GM13977 (cell line): ENCODE measurements around the gene PARD3B.

Experiments used
- DNase-seq: peaks from one replicate; pipeline ENCODE4 v3.0.0; 2012; ENCODE audit warnings: low spot score
- in situ Hi-C: fragments of 300-500 bp; cut with MboI; formaldehyde crosslinking; loops from one replicate; pipeline ENCODE4 v1.12.0; 2022; ENCODE audit warnings: low sequenced_read_pairs, low pct_unique_long_range_greater_than_20kb, mixed read lengths, inconsistent platforms; ENCODE audit not compliant: unreplicated experiment
- TF ChIP-seq, protein P1 (sequence below): IDR thresholded peaks from 2 replicates; pipeline ENCODE4 v1.5.1; 2012; ENCODE audit warnings: mild to moderate bottlenecking, control low read depth; ENCODE audit not compliant: insufficient read depth; ENCODE audit errors: extremely low read depth, missing control alignments

PARD3B gene

DNA sequence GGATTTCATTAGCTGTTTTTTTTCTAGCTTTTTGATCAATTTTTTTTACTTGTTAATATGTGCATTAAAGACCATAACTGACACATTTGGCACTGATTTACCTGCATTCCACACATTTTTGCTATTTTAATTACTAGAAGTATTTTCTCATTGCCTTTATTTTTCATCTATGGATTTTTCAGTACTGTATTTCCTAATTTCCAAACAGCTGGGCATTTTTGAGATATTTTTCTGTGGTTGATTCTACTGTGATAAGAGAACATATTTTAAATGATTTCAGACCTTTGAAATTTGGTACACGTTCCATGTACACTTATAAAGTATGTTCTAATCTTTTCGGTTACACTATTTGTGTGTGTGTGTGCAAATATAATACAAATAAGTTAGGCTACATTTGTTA, 135.3 kb downstream of the PARD3B start:
- TF ChIP-seq, protein P1, sequence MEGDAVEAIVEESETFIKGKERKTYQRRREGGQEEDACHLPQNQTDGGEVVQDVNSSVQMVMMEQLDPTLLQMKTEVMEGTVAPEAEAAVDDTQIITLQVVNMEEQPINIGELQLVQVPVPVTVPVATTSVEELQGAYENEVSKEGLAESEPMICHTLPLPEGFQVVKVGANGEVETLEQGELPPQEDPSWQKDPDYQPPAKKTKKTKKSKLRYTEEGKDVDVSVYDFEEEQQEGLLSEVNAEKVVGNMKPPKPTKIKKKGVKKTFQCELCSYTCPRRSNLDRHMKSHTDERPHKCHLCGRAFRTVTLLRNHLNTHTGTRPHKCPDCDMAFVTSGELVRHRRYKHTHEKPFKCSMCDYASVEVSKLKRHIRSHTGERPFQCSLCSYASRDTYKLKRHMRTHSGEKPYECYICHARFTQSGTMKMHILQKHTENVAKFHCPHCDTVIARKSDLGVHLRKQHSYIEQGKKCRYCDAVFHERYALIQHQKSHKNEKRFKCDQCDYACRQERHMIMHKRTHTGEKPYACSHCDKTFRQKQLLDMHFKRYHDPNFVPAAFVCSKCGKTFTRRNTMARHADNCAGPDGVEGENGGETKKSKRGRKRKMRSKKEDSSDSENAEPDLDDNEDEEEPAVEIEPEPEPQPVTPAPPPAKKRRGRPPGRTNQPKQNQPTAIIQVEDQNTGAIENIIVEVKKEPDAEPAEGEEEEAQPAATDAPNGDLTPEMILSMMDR = no peak
- in situ Hi-C loops = loop anchor here (25.0 kb wide), 2 partner anchors 107 to 343 kb away; no protein-coding TSS in a partner anchor
- DNase-seq = no peak

DNA sequence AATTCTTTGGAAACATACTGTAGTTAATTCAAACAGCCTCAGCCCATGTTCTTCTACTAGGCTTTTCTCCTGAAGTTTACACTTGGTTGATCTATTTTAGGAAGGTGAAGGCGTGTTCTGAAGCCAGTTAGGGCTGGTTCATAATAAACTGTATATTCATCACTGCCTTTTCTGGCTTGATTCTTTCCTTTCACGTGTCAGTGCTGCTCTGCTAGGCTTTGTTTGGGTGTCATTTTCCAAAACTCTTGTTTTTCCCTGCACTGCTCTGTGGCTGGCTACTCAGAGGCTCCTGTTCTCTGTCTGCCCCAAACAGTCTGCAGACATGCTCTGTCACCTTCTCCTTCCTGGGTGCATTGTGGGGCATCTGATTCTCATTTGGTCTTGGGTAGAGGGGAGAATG, 136.1 kb downstream of the PARD3B start:
- TF ChIP-seq, protein P1 = no peak
- in situ Hi-C loops = loop anchor here (25.0 kb wide), 2 partner anchors 106 to 344 kb away; no protein-coding TSS in a partner anchor
- DNase-seq = no peak

DNA sequence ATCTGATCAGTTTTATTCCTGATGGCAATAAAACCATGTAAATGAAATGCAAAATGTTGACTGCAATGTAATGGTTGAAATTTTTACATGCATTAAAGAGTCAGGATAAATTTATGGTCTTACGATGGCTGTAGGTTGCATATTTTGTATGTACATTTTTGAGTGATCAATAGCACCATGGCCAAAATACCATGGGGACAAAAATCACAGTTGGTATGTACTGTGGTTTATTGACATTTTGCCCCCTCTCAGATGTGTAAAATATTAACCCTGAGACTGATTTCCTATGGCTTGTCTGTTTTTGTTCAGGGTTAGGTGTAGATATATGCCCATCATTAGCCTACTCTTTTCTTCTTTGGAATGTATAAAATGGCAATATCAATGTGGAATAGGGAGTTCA, 138.1 kb downstream of the PARD3B start:
- DNase-seq = no peak
- TF ChIP-seq, protein P1 = no peak
- in situ Hi-C loops = loop anchor here (25.0 kb wide), 2 partner anchors 104 to 346 kb away; no protein-coding TSS in a partner anchor

DNA sequence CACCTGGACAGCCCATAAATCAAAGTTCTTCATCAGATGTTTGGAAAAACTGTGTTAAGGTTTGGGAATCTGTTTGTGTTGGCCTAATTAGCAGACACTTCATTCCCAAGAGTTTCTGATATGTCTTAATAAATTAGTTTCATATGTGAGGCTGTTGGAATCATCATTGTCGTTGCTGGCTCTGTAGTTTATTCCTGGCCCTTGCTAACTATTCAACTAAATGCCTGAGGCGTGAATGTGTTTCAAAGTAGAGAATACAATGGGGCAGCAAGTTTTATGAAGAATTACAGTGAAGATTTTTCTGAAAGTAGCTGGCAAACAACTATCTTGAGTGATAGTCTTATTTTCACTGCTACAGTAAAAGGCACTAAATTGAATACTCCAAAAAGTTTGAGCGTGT, 141.1 kb downstream of the PARD3B start:
- DNase-seq = no peak
- TF ChIP-seq, protein P1 = no peak
- in situ Hi-C loops = loop anchor here (25.0 kb wide), 2 partner anchors 101 to 349 kb away; no protein-coding TSS in a partner anchor

DNA sequence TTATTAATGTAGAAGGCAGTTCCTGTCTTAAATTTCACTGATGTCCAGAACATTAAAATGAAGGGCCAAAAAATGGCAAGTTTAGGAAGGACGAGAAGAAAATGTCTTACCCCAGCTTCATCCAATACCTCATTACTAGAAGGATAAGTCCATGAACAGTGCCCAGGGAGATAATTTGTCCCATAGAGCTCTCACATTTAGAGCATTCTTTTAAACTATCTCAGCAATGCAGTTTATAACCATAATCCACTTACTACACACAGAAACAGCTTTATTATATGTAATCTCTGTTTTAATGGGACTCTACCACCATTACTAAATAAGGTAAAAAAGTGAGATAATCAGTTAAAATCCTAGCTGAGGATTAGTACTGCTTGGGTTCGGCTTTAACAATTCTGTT, 142.5 kb downstream of the PARD3B start:
- in situ Hi-C loops = loop anchor here (25.0 kb wide), 2 partner anchors 100 to 350 kb away; no protein-coding TSS in a partner anchor
- no peak for DNase-seq
- TF ChIP-seq, protein P1 = no peak

DNA sequence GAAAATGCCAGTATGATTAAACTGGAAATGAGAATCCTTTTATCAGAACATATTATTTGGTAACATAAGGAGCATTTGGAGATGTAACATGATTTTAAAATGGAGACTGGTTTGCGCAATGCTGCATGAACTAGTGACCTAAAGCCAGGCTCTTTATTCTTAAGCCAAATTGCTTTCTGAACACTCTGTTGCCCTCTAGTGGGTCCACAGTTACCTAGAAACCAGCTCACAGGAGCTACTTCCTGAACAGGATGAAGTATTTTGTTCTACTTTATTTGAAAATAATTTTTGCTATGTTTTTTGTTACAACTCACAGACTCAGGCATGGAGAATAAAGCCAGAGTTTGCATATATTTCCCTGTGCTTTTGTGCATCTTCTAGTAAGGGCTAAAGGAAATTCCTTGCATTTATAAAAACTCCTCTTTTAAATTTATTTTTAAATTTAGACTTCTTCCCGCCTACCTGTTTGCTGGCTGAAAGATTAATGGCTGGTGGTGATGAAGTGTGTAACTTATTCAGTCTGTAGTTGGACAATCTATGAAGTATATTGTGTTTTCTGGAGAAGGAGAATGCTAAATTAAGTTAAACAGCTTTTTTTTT, 146.7 kb downstream of the PARD3B start:
- DNase-seq = peak; percentile 7
- in situ Hi-C loops = loop anchor here (25.0 kb wide), 2 partner anchors 95 to 355 kb away; no protein-coding TSS in a partner anchor
- TF ChIP-seq, protein P1 = peak; percentile 55
